ENCODE data around the gene IQCH.

The IQCH gene

GRCh38 chr15:67227431-67227830 lies 27.2 kb upstream of the IQCH start:
- Histone ChIP-seq H3K36me3 (peaks cover 22% of the 10 kb centered on the region), H3K9me3 (ENCODE audit: severe bottlenecking) (no peaks in the 10 kb centered on the region), H3K27me3 (ENCODE audit: insufficient read depth, low read depth, severe bottlenecking) (no peaks in the 10 kb centered on the region), H3K4me3 (ENCODE audit: low read depth, low read length) (no peak overlapping the region), H3K27ac (no peak overlapping the region)
- no peak for TF ChIP-seq CTCF (IDR thresholded peaks at IDR 0.05; ENCODE audit: low read depth, low read length)
- DNase-seq: no peak

- no peak for TF ChIP-seq CTCF (IDR thresholded peaks at IDR 0.05; ENCODE audit: low read depth, low read length)
- no peaks in the 10 kb centered on the region for H3K27me3 ChIP-seq (ENCODE audit: insufficient read depth, low read depth, severe bottlenecking)
- no peak overlapping the region for H3K4me3 ChIP-seq (ENCODE audit: low read depth, low read length)
- peaks cover 25% of the 10 kb centered on the region for H3K36me3 ChIP-seq
- H3K9me3 ChIP-seq (ENCODE audit: severe bottlenecking): no peaks in the 10 kb centered on the region
- no peak overlapping the region for H3K27ac ChIP-seq
- no peak for DNase-seq
Measured at GRCh38 chr15:67227846-67228245, 26.7 kb upstream of the IQCH start.

GRCh38 chr15:67228286-67228685 lies 26.3 kb upstream of the IQCH start:
- no peaks in the 10 kb centered on the region for H3K27me3 ChIP-seq (ENCODE audit: insufficient read depth, low read depth, severe bottlenecking)
- H3K9me3 ChIP-seq (ENCODE audit: severe bottlenecking): no peaks in the 10 kb centered on the region
- peaks cover 29% of the 10 kb centered on the region for H3K36me3 ChIP-seq
- DNase-seq: no peak
- no peak overlapping the region for H3K4me3 ChIP-seq (ENCODE audit: low read depth, low read length)
- no peak overlapping the region for H3K27ac ChIP-seq
- no peak for TF ChIP-seq CTCF (IDR thresholded peaks at IDR 0.05; ENCODE audit: low read depth, low read length)

- no peak for DNase-seq
- no peak overlapping the region for H3K4me3 ChIP-seq (ENCODE audit: low read depth, low read length)
- H3K9me3 ChIP-seq (ENCODE audit: severe bottlenecking): no peaks in the 10 kb centered on the region
- H3K27ac ChIP-seq: no peak overlapping the region
- peaks cover 37% of the 10 kb centered on the region for H3K36me3 ChIP-seq
- H3K27me3 ChIP-seq (ENCODE audit: insufficient read depth, low read depth, severe bottlenecking): no peaks in the 10 kb centered on the region
- no peak for TF ChIP-seq CTCF (IDR thresholded peaks at IDR 0.05; ENCODE audit: low read depth, low read length)
Measured at GRCh38 chr15:67230504-67230903, 24.1 kb upstream of the IQCH start.

GRCh38 chr15:67232591-67232990 lies 22.0 kb upstream of the IQCH start:
- no peak for DNase-seq
- H3K36me3 ChIP-seq: peaks cover 37% of the 10 kb centered on the region
- H3K27me3 ChIP-seq (ENCODE audit: insufficient read depth, low read depth, severe bottlenecking): no peaks in the 10 kb centered on the region
- no peak overlapping the region for H3K4me3 ChIP-seq (ENCODE audit: low read depth, low read length)
- H3K27ac ChIP-seq: no peak overlapping the region
- H3K9me3 ChIP-seq (ENCODE audit: severe bottlenecking): no peaks in the 10 kb centered on the region
- TF ChIP-seq CTCF (IDR thresholded peaks at IDR 0.05; ENCODE audit: low read depth, low read length): no peak
